Measurements from ENCODE around the gene LBX2. TPM values are rescaled to one million over a fixed set of nuclear protein-coding genes. Genes with fewer than 3 reads are reported as not detected.

LBX2 gene
- total RNA-seq, 1 donor from 2014 or later: 7.7 TPM

- ATAC-seq: no peak
- no peak for DNase-seq (ENCODE audit: low spot score)
These were observed 27.3 kb upstream of the LBX2 start for GRCh38 chr2:74526649-74527230.

- ATAC-seq: no peak
- DNase-seq (ENCODE audit: low spot score): no peak
These were observed 26.6 kb upstream of the LBX2 start, which contains the start of gene DQX1 for GRCh38 chr2:74525717-74526648. DQX1 (minus strand) TSS chr2:74526231; CDS start chr2:74525729, 502 bp downstream.

GRCh38 chr2:74524955-74525716 is 25.7 kb upstream of the LBX2 start:
- no peak for ATAC-seq
- DNase-seq (ENCODE audit: low spot score): no peak

GRCh38 chr2:74524005-74524404 is 24.6 kb upstream of the LBX2 start:
- no peak for DNase-seq (ENCODE audit: low spot score)

GRCh38 chr2:74522516-74522915 is 23.1 kb upstream of the LBX2 start:
- no peak for DNase-seq (ENCODE audit: low spot score)
- no peak for ATAC-seq

More at GRCh38 chr2:74524005-74524404, 24.6 kb upstream of the LBX2 start:
- ATAC-seq: no peak

GRCh38 chr2:74516650-74517049 is 17.2 kb upstream of the LBX2 start:
- ATAC-seq: no peak

GRCh38 chr2:74515981-74516633 is 16.7 kb upstream of the LBX2 start:
- ATAC-seq: peak; percentile 72
- no peak for DNase-seq (ENCODE audit: low spot score)

More at GRCh38 chr2:74516650-74517049, 17.2 kb upstream of the LBX2 start:
- no peak for DNase-seq (ENCODE audit: low spot score)

- peak; percentile 62 for ATAC-seq
- no peak for DNase-seq (ENCODE audit: low spot score)
These were observed 16.0 kb upstream of the LBX2 start for GRCh38 chr2:74515271-74515980.

- ATAC-seq: no peak
- no peak for DNase-seq (ENCODE audit: low spot score)
These were observed 15.2 kb upstream of the LBX2 start, which contains the start of gene TLX2 for GRCh38 chr2:74514368-74515270. TLX2 (plus strand) TSS chr2:74514450; CDS start chr2:74514807, 357 bp downstream.

GRCh38 chr2:74513605-74514367 is 14.4 kb upstream of the LBX2 start:
- no peak for DNase-seq (ENCODE audit: low spot score)
- ATAC-seq: no peak

- no peak for DNase-seq (ENCODE audit: low spot score)
- no peak for ATAC-seq
These were observed 13.6 kb upstream of the LBX2 start for GRCh38 chr2:74512744-74513604.

- ATAC-seq: no peak
- DNase-seq (ENCODE audit: low spot score): no peak
These were observed 11.9 kb upstream of the LBX2 start for GRCh38 chr2:74511104-74511989.

- ATAC-seq (no peak), DNase-seq (ENCODE audit: low spot score) (no peak)
These were observed 10.9 kb upstream of the LBX2 start for GRCh38 chr2:74510272-74510671.

GRCh38 chr2:74507926-74508520 is 8.6 kb upstream of the LBX2 start:
- no peak for DNase-seq (ENCODE audit: low spot score)
- ATAC-seq: peak; percentile 19

- ATAC-seq (peak; percentile 83), DNase-seq (ENCODE audit: low spot score) (peak; percentile 99)
These were observed 7.9 kb upstream of the LBX2 start, which contains the start of gene PCGF1 for GRCh38 chr2:74507145-74507925. PCGF1 (minus strand) TSS chr2:74507695; CDS start chr2:74507668, 27 bp downstream.

Data from left lobe of liver (tissue), 2 donors.